ENCODE data around the gene INTS11. TPM values are rescaled to one million over a fixed set of nuclear protein-coding genes. Genes with fewer than 3 reads are reported as not detected.

INTS11 gene
- polyA plus RNA-seq, 3 donors, result 46.2 to 154 (median 49.6) TPM

GRCh38 chr1:1307923-1308755 is 16.3 kb downstream of the INTS11 start, which contains the start of the genes ACAP3 and PUSL1:
ACAP3 (minus strand) TSS chr1:1307930; CDS start chr1:1307815, 115 bp downstream.
PUSL1 (plus strand) TSS chr1:1308597; CDS start chr1:1308644, 47 bp downstream.
- H3K4me1 Mint-ChIP-seq, result peaks cover 36% of the 10 kb centered on the region
- peak within 1 kb of the TSS; percentile 99 for H3K4me2 ChIP-seq (replicated peaks; ENCODE audit: extremely low read depth, low read length, poor library complexity, severe bottlenecking)
- peak within 1 kb of the TSS; percentile 75 to 86 for H3K27ac ChIP-seq (ENCODE audit: low read depth in 1 of 2, low read length in 2 of 2)
- H3K27me3 Mint-ChIP-seq (ENCODE audit: low read depth in 3 of 3), result peaks cover 0 to 4% (median 0%) of the 10 kb centered on the region in 3 donors
- peak within 1 kb of the TSS; percentile 91 for H2AFZ ChIP-seq (ENCODE audit: insufficient read depth, low read depth, low read length, poor library complexity, severe bottlenecking)
- peak; percentile 88 to 90 (median 89) for DNase-seq
- peak within 1 kb of the TSS; percentile 83 to 96 (median 90) for H3K27ac Mint-ChIP-seq
- TF ChIP-seq CTCF (IDR thresholded peaks at IDR 0.05), result no peak
- H3K9ac ChIP-seq (ENCODE audit: insufficient read depth, low read length, poor library complexity, severe bottlenecking), result peak within 1 kb of the TSS; percentile 81
- H3K4me3 ChIP-seq (replicated peaks in 1 of 3; ENCODE audit: low read depth in 2 of 3, low read length in 3 of 3), result peak within 1 kb of the TSS; percentile 57 to 91 (median 88)
- under 1% methylated on average over 112 of the region's 131 CpGs for WGBS (ENCODE audit: insufficient coverage)
- H3K79me2 ChIP-seq (ENCODE audit: insufficient read depth, low read length), result peaks cover 44% of the 10 kb centered on the region
- H3K27me3 ChIP-seq (ENCODE audit: control insufficient read depth in 2 of 2, insufficient read depth in 2 of 2, low read length in 2 of 2), result no peaks in the 10 kb centered on the region
- no peaks in the 10 kb centered on the region for H3K9me3 ChIP-seq (replicated peaks in 1 of 2; ENCODE audit: control insufficient read depth in 1 of 2, insufficient read depth in 1 of 2, low read length in 2 of 2)
- peaks cover 39 to 55% of the 10 kb centered on the region in 2 donors for H3K4me1 ChIP-seq (ENCODE audit: control insufficient read depth in 1 of 2, insufficient read depth in 2 of 2, low read length in 2 of 2)
- peaks cover 52% of the 10 kb centered on the region for H4K20me1 ChIP-seq (ENCODE audit: insufficient read depth, low read length)
- intact Hi-C loops (cut with micrococcal nuclease), result loop anchor here in 1 of 2 donors (5.0 kb wide), 2 partner anchors 69 to 474 kb away; partner anchors contain the start of gene AURKAIP1
- peak within 1 kb of the TSS; percentile 81 to 90 for H3K4me3 Mint-ChIP-seq
- H3K36me3 Mint-ChIP-seq, result peaks cover 8 to 27% of the 10 kb centered on the region in 2 donors
- H3K9me3 Mint-ChIP-seq, result no peaks in the 10 kb centered on the region
- peaks cover 28 to 29% of the 10 kb centered on the region in 2 donors for H3K36me3 ChIP-seq (replicated peaks in 1 of 2; ENCODE audit: control insufficient read depth in 1 of 2, insufficient read depth in 2 of 2, low read length in 2 of 2)

GRCh38 chr1:1307261-1307922 is 17.1 kb downstream of the INTS11 start:
- Histone ChIP-seq H3K4me3 (replicated peaks in 1 of 3; ENCODE audit: low read depth in 2 of 3, low read length in 3 of 3) (peak overlapping the region; percentile 57 to 91 (median 64)), H3K79me2 (ENCODE audit: insufficient read depth, low read length) (peaks cover 45% of the 10 kb centered on the region), H3K4me2 (replicated peaks; ENCODE audit: extremely low read depth, low read length, poor library complexity, severe bottlenecking) (peak overlapping the region; percentile 99), H3K9me3 (replicated peaks in 1 of 2; ENCODE audit: control insufficient read depth in 1 of 2, insufficient read depth in 1 of 2, low read length in 2 of 2) (no peaks in the 10 kb centered on the region), H3K27ac (ENCODE audit: low read depth in 1 of 2, low read length in 2 of 2) (peak overlapping the region; percentile 41 to 80), H3K27me3 (ENCODE audit: control insufficient read depth in 2 of 2, insufficient read depth in 2 of 2, low read length in 2 of 2) (no peaks in the 10 kb centered on the region), H3K36me3 (replicated peaks in 1 of 2; ENCODE audit: control insufficient read depth in 1 of 2, insufficient read depth in 2 of 2, low read length in 2 of 2) (peaks cover 21 to 22% of the 10 kb centered on the region in 2 donors), H3K9ac (ENCODE audit: insufficient read depth, low read length, poor library complexity, severe bottlenecking) (peak overlapping the region; percentile 81), H3K4me1 (ENCODE audit: control insufficient read depth in 1 of 2, insufficient read depth in 2 of 2, low read length in 2 of 2) (peaks cover 39 to 55% of the 10 kb centered on the region in 2 donors), H2AFZ (ENCODE audit: insufficient read depth, low read depth, low read length, poor library complexity, severe bottlenecking) (peak overlapping the region; percentile 56), H4K20me1 (ENCODE audit: insufficient read depth, low read length) (peaks cover 53% of the 10 kb centered on the region)
- Mint-ChIP-seq H3K27ac (peak overlapping the region; percentile 72 to 91 (median 85)), H3K36me3 (peaks cover 3 to 23% of the 10 kb centered on the region in 2 donors), H3K27me3 (ENCODE audit: low read depth in 3 of 3) (peaks cover 0 to 4% (median 0%) of the 10 kb centered on the region in 3 donors), H3K4me3 (peak overlapping the region; percentile 81 to 90), H3K4me1 (peaks cover 36% of the 10 kb centered on the region), H3K9me3 (no peaks in the 10 kb centered on the region)
- 1% methylated on average over 83 of the region's 83 CpGs for WGBS (ENCODE audit: insufficient coverage)
- intact Hi-C loops (cut with micrococcal nuclease), result loop anchor here in 1 of 2 donors (5.0 kb wide), 2 partner anchors 70 to 475 kb away; partner anchors contain the start of gene AURKAIP1
- no peak for TF ChIP-seq CTCF (IDR thresholded peaks at IDR 0.05)
- peak in 1 of 3 donors; percentile 1 for DNase-seq
